NCI-H2196 (cell line): Measurements from ENCODE around the gene FAM13A.
A peak's percentile ranks its signal among the peaks of the same experiment; 100 is the strongest.

Experiments used
- DNase-seq: peaks from one replicate; lab custom pipeline; 2025; ENCODE audit not compliant: unreplicated experiment; lab: John Stamatoyannopoulos, UW

Gene FAM13A

GRCh38 chr4:88754796-88755195 is 302.2 kb downstream of the FAM13A start:
- DNase-seq: no peak

- no peak for DNase-seq
Observed at GRCh38 chr4:88753658-88754571, 303.1 kb downstream of the FAM13A start.

DNA sequence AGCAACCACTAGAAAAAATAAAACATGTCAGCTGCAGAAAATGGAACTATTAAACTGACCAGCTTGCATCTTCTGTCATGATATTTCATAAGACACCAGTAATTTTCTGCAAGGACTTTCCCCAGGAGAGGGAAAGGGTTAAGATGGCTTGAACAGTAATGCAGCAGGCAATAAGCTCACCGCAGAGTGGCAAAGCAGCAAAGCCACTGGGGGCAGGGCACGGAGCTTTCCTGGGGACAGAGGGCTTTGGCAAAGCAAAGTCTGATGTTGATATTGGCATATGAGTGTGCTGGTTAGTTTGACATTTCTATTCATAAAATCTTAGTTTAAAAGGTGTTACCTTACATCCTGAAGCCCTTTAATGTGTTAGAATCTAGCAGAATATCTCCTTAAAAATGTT is 304.2 kb downstream of the FAM13A start:
- DNase-seq: no peak

DNA sequence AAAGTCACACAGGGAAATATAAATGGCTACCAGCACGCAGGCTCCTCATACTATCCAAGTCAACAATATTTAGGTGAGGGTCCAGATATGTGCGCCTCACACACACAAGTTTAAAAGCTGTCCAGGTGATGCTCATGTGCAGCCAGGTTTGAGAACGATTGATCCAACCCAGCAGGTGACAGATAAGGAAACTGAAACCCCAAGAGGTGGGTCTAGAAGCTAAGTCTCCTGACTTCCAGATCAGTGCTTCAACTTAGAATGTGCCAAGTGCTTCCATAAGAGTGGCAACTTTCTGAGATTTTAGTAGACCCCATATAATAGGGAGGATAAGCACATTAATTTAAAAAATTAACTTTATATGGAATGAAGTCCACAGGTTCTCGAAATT is 304.9 kb downstream of the FAM13A start:
- no peak for DNase-seq

DNA sequence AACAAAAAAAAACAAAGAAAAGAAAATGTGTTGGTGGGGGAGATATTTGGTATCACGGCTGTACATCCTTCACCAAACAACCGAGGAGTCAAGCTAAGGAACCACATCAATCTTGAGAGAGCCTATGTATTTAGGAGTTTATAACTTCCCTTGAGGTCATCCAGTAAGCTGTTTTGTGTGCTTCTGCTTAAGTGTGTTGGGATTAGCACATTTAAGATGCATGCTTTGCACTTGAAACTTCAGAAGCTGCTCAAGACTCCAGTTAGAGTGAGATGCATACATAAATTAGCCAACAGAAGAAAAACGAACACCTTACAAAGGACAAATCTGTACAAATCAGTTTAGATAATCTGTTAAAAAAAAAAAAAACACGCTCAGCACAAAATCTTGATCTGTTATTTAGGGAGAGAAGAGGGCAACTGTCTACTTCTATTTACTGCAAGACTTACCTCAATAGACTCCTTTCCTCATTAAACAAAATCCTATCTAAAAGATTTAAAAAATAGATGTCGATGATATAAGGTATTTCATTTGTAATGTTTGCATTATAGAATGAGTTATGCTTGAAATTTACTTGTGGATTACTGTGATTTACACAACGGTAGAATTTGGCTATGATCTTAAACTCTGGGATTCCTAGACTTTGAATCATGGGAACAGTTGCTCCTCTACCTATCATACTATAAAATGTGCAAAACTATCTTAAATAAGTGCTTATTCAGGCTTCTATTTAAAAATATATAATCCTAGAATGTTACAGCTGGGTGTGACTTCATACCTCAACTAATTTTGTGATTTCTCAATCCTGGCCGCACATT is 305.5 kb downstream of the FAM13A start:
- no peak for DNase-seq

- no peak for DNase-seq
Observed at GRCh38 chr4:88750369-88750768, 306.6 kb downstream of the FAM13A start.

GRCh38 chr4:88747351-88747750 is 309.6 kb downstream of the FAM13A start:
- DNase-seq: no peak

GRCh38 chr4:88746206-88746605 is 310.8 kb downstream of the FAM13A start:
- no peak for DNase-seq

GRCh38 chr4:88745581-88746163 is 311.3 kb downstream of the FAM13A start:
- no peak for DNase-seq

- no peak for DNase-seq
Observed at GRCh38 chr4:88745175-88745574, 311.8 kb downstream of the FAM13A start.

- DNase-seq: no peak
Observed at GRCh38 chr4:88744609-88745008, 312.4 kb downstream of the FAM13A start.

GRCh38 chr4:88743696-88744095 is 313.3 kb downstream of the FAM13A start:
- DNase-seq: no peak

GRCh38 chr4:88742561-88742960 is 314.4 kb downstream of the FAM13A start:
- DNase-seq: no peak

GRCh38 chr4:88738180-88738579 is 318.8 kb downstream of the FAM13A start:
- DNase-seq: no peak

GRCh38 chr4:88737307-88737941 is 319.6 kb downstream of the FAM13A start:
- DNase-seq: peak; percentile 17

DNA sequence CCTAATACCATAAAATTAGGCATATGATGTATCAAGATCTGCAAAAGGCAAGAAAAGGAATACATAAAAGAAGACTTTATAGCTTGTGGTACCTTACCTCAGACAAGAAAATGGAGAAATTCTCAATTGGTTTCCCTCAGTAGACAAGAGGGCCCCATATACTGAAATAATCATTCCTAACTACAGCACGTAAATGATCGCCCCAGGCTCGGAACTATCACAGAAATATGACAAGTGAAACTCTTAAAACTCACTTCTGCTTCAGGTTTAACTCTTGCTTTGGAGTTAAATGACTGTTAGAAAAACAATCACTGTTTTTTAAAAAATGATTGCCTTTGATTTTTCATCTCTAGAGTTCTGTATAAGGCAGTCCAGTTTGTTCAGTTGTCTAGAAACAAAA is 320.7 kb downstream of the FAM13A start:
- DNase-seq: no peak

DNA sequence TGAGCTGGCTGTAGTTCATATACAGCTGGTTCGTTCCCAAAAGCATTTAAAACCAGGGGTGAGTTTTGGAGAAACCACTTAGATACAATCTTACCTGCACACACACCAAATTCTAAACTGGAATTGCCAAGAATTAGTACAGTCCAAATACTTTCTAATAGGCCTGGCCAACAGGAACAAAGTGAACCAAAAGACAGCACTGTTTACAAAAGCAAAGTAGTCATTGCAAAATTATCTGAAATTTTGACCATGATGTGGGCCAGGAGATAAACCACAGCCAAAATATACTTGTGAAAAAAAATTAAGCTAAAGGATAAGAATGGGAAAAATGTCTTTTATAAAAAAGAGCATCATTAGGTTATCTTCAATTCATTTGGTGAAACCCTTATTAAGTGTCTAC is 321.4 kb downstream of the FAM13A start:
- DNase-seq: no peak

DNA sequence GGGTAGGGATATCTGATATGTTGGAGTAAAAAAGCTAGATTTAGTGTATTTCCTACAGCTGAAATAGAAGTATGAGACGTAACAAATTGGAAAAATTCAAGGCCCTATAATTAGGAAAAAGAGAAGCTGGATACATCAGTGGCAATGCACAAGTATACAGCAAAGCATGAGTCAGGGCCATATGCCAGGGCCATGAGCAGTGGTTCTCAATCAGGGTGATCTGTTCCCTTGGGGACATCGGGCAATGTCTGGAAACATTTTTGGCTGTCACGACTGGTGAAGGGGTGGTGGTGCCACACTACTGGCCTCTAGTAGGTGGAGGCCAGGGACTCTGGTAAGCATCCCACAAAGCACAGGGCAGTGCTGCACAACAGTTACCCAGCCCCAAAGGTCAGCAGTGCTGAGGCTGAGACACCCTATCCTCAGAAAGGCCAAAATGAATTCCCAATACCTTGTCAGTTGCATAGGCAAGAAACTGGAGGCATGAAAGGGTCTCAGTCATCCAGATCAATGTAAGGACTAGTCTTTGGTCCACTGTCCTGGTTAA is 322.5 kb downstream of the FAM13A start:
- no peak for DNase-seq

DNA sequence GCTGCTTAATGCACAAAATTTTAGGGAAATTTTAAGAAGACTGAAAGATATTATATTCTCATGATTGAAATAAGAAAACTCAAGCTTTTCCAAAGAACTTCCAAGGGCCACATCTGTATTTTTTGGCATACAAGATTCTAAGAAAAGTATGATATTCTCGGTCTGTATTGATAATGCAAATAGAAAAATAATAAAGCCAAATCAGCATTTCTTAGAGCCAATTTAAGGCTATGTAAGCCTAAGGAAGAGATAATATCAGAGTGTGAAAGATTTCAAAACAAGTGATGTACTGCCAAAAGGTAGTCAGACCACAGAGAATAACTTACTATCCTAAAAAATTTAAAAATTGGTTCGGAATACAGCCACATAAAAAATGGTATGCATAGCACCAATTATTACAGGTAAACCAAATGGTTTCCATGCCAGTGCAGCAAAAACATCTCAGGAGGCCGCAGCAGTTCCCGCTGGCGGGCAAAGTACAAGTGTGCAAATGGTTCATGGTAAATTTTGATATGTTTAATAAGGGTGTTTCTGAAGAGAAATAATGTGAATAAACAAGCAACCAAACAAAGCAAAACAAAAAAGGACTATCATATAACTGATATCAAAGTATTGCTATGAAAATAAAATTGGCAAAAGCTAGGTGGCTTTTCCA is 324.1 kb downstream of the FAM13A start:
- DNase-seq: no peak

- DNase-seq: no peak
Observed at GRCh38 chr4:88731381-88731780, 325.6 kb downstream of the FAM13A start.
